Fibroblast of the aortic adventitia (primary cell): ENCODE data around the gene CLIC3. TPM values are rescaled to one million over a fixed set of nuclear protein-coding genes. Genes with fewer than 3 reads are reported as not detected.

Source experiments
- DNase-seq: peaks from one replicate; pipeline ENCODE4 v3.0.0-alpha.2; 2010; ENCODE audit warnings: low read depth
- H3K4me3 ChIP-seq: 2 replicates; pipeline ENCODE4 v1.5.1; 2011; ENCODE audit warnings: low read depth, mild to moderate bottlenecking, control low read depth, low read length, moderate library complexity
- total RNA-seq: library from RNA; depleted of rRNA; stranded (reverse); fragments of >200 nt; gene quantifications from 2 replicates; pipeline ENCODE4 v1.2.3, GENCODE V29; 2012; ENCODE audit warnings: low replicate concordance
- TF ChIP-seq, protein P1 (sequence below): IDR thresholded peaks from 2 replicates; pipeline ENCODE4 v1.5.1; 2011; ENCODE audit warnings: mild to moderate bottlenecking, low read length, control low read depth, inconsistent platforms; ENCODE audit not compliant: insufficient read depth

The CLIC3 gene
- total RNA-seq, 1 donor = 5.2 TPM

DNA sequence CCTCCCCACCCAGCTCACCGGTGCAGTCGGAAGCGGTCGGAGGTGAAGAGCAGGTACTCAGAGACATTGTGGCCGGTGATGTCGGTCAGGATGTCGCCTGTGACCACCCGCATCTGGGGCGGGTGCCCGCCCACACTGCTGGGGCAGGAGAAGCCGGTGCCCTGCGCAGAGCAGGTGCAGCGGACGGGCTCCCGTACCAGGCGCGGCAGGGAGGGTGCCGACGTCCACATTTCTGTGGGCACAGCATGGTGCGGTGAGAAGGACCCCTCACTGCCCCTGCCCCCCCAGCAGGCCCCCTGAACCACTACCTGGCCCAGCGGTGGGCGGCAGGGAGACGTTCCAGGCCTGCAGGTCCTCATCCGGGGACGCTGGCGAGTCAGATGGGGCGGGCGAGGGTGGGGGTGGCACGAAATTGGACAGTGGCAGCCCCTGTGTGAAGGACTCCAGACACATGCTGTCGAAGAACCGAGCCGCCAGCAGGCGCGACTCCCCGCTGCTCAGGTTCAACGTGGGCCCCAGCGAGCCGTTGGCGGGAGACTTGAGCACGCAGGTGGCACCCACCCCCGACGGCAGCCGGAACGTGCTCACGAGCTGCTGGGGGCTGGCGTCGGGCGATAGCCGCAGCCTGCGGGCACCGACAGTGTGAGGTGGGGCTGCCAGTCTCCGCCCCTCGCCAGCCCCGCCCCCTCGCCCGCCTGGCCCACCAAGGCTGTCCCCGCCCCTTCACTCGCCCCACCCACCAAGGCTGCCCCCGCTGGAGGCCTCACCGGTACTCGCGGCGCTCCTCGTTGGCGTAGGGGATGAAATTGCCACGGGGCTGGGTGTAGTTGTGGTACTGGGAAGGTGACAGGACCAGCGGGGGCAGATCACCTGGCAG, 16.6 kb upstream of the CLIC3 start:
- DNase-seq = no peak
- H3K4me3 ChIP-seq = no peak overlapping the region

GRCh38 chr9:137011907-137012675, 15.7 kb upstream of the CLIC3 start:
- no peak for DNase-seq
- H3K4me3 ChIP-seq = no peak overlapping the region
- TF ChIP-seq, protein P1, sequence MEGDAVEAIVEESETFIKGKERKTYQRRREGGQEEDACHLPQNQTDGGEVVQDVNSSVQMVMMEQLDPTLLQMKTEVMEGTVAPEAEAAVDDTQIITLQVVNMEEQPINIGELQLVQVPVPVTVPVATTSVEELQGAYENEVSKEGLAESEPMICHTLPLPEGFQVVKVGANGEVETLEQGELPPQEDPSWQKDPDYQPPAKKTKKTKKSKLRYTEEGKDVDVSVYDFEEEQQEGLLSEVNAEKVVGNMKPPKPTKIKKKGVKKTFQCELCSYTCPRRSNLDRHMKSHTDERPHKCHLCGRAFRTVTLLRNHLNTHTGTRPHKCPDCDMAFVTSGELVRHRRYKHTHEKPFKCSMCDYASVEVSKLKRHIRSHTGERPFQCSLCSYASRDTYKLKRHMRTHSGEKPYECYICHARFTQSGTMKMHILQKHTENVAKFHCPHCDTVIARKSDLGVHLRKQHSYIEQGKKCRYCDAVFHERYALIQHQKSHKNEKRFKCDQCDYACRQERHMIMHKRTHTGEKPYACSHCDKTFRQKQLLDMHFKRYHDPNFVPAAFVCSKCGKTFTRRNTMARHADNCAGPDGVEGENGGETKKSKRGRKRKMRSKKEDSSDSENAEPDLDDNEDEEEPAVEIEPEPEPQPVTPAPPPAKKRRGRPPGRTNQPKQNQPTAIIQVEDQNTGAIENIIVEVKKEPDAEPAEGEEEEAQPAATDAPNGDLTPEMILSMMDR = no peak

More for the DNA sequence above, 16.6 kb upstream of the CLIC3 start:
- TF ChIP-seq, protein P1 = no peak

DNA sequence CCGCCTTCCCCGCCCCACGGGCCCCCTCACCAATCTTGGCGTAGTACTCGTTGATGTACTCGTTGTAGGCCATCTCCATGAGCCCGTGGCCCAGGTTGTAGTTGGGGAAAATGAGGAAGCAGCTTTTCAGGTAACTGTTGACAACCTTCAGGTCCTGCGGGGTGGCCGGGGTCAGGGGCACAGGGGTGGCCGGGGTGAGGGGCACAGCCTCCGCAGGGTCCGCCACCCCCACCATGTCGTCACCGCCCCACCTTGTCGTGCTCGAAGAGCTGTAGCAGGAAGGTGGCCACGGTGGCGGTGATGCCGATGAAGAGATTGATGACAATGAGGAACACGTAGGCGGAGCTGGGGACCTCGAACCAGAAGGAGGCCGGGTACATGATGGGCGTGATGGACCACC, 14.8 kb upstream of the CLIC3 start:
- TF ChIP-seq, protein P1 = no peak
- no peak for DNase-seq
- H3K4me3 ChIP-seq = no peak overlapping the region

GRCh38 chr9:137009938-137010732, 13.8 kb upstream of the CLIC3 start:
- no peak for DNase-seq
- TF ChIP-seq, protein P1 = no peak
- no peak overlapping the region for H3K4me3 ChIP-seq

GRCh38 chr9:137009217-137009616, 12.8 kb upstream of the CLIC3 start:
- H3K4me3 ChIP-seq = no peak overlapping the region
- TF ChIP-seq, protein P1 = no peak
- DNase-seq = no peak

DNA sequence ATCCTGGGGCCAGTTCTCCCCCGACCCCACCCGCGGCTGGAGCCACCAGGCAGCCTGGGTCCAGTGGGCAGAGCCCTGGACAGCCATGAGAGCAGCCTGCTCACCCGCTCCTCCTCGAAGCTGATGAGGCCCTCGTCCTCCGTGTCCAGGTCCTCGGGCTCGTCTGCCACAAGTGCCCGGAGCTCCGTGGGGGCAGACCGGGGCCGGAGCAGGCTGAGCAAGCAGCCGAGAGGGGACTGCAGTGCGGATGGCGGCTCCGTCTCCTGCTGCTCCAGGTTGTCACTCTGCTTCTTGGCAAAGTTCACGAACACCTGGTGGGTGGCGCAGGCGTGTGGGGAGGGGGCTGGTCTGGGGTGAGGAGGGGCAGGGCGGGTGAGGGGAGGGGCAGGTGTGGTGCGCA, 11.9 kb upstream of the CLIC3 start:
- no peak for DNase-seq
- no peak overlapping the region for H3K4me3 ChIP-seq
- TF ChIP-seq, protein P1 = no peak
